Astrocyte of the spinal cord (primary cell): Measurements from ENCODE around the gene FASN.

Source experiments
- DNase-seq: peaks from one replicate; pipeline ENCODE4 v3.0.0; 2011; ENCODE audit warnings: low read depth, low spot score
- H3K4me3 ChIP-seq: 2 replicates; pipeline ENCODE4 v1.5.1; 2011; ENCODE audit warnings: low read depth, mild to moderate bottlenecking, low read length, moderate library complexity
- CTCF ChIP-seq: IDR thresholded peaks from 2 replicates; pipeline ENCODE4 v1.5.1; 2012; ENCODE audit warnings: low read depth, mild to moderate bottlenecking, low read length, inconsistent platforms
- in situ Hi-C: cut with HindIII; loops from 2 replicates; pipeline ENCODE4 v1.10.0; 2017; ENCODE audit warnings: low sequenced_read_pairs

The FASN gene

GRCh38 chr17:82065193-82065637 is 32.8 kb downstream of the FASN start:
- no peak for TF ChIP-seq CTCF
- peak overlapping the region; percentile 70 for H3K4me3 ChIP-seq
- in situ Hi-C loops = no loop called here
- peak; percentile 17 for DNase-seq

GRCh38 chr17:82064433-82065192 is 33.4 kb downstream of the FASN start:
- H3K4me3 ChIP-seq = peak overlapping the region; percentile 70
- no peak for TF ChIP-seq CTCF
- in situ Hi-C loops = no loop called here
- DNase-seq = no peak

- DNase-seq = no peak
- in situ Hi-C loops = no loop called here
- no peak for TF ChIP-seq CTCF
- H3K4me3 ChIP-seq = no peak overlapping the region
These were observed 34.3 kb downstream of the FASN start for GRCh38 chr17:82063424-82064415.

GRCh38 chr17:82062984-82063368 is 35.1 kb downstream of the FASN start:
- in situ Hi-C loops = no loop called here
- no peak for DNase-seq
- H3K4me3 ChIP-seq = no peak overlapping the region
- TF ChIP-seq CTCF = no peak

GRCh38 chr17:82062076-82062983 is 35.7 kb downstream of the FASN start:
- no peak overlapping the region for H3K4me3 ChIP-seq
- TF ChIP-seq CTCF = peak; percentile 6
- in situ Hi-C loops = no loop called here
- no peak for DNase-seq
